Activated CD8-positive, alpha-beta T cell treated with anti-CD3 and anti-CD28 coated beads for 36 hours (primary cell): Measurements from ENCODE around the gene RGS10. TPM values are rescaled to one million over a fixed set of nuclear protein-coding genes. Genes with fewer than 3 reads are reported as not detected.
A peak's percentile ranks its signal among the peaks of the same experiment; 100 is the strongest.
"Not testable (repeated sequence)": the region's sequence is repeated elsewhere in the genome, so short reads cannot be mapped to it uniquely, and the experiment has no call there.

ENCODE experiments used
- ATAC-seq: fragments of 200-7000 bp; cut with Tn5 transposase; one replicate; pipeline ENCODE4 v1.10.0; 2021; ENCODE audit warnings: mild to moderate bottlenecking, moderate library complexity
- CTCF ChIA-PET: fragments of 350-600 bp; sonication (Branson Sonifier 250); formaldehyde crosslinking; loops from one replicate; lab custom pipeline; 2021; ENCODE audit warnings: antibody characterized with exemption; lab: Charles Lee
- POLR2A ChIA-PET: fragments of 350-600 bp; sonication (Branson Sonifier 250); formaldehyde crosslinking; loops from one replicate; lab custom pipeline; 2021; ENCODE audit warnings: antibody characterized with exemption; lab: Charles Lee
- DNase-seq: peaks from one replicate; pipeline ENCODE4 v3.0.0-alpha.2; 2020
- H3K27ac Mint-ChIP-seq: one replicate; pipeline ENCODE4 v1.8.0; 2021; ENCODE audit warnings: mild to moderate bottlenecking, mixed read lengths
- H3K27me3 Mint-ChIP-seq: one replicate; pipeline ENCODE4 v1.8.0; 2021; ENCODE audit warnings: mixed read lengths
- H3K36me3 Mint-ChIP-seq: one replicate; pipeline ENCODE4 v1.8.0; 2021; ENCODE audit warnings: low read depth, mixed read lengths
- H3K4me1 Mint-ChIP-seq: one replicate; pipeline ENCODE4 v1.8.0; 2021; ENCODE audit warnings: low read depth, mixed read lengths
- H3K4me3 Mint-ChIP-seq: one replicate; pipeline ENCODE4 v1.8.0; 2021; ENCODE audit warnings: mild to moderate bottlenecking, moderate library complexity, mixed read lengths
- H3K9me3 Mint-ChIP-seq: one replicate; pipeline ENCODE4 v1.8.0; 2021; ENCODE audit warnings: mixed read lengths
- intact Hi-C: fragments of 100-400 bp; cut with micrococcal nuclease; formaldehyde crosslinking; loops from one replicate; pipeline ENCODE4 v1.10.0; 2022
- total RNA-seq, 2 experiments: library from RNA; stranded (reverse); gene quantifications; one replicate each; pipeline ENCODE4 v1.2.3, GENCODE V29; 2021
- TF ChIP-seq, protein P1 (sequence below): fragments of 200-600 bp; IDR thresholded peaks from one replicate; pipeline ENCODE4 v1.8.0; 2022; ENCODE audit warnings: antibody characterized with exemption, mild to moderate bottlenecking

RGS10 gene
- total RNA-seq, 2 experiments from 2014 or later = 207 to 220 TPM

DNA sequence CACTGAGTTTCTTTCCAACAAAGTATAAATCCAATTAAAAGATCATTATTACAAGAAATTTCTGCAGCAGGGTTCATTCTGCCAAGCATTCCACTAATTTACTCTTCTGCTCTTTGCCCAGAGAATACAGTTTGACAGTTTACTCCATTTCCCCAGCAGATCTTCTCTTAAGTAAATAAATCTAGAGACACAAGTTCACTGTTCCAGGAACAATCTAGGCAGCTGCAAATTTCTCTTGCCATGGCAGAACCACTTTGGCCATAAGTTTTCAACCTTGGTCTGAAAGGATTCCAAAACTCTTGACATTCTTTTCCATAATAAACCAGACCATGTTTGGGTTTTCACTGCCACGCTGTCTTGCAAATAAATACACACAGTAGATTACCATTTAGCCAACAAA, 11.5 kb downstream of the RGS10 start:
- intact Hi-C loops = no loop called here
- TF ChIP-seq, protein P1, sequence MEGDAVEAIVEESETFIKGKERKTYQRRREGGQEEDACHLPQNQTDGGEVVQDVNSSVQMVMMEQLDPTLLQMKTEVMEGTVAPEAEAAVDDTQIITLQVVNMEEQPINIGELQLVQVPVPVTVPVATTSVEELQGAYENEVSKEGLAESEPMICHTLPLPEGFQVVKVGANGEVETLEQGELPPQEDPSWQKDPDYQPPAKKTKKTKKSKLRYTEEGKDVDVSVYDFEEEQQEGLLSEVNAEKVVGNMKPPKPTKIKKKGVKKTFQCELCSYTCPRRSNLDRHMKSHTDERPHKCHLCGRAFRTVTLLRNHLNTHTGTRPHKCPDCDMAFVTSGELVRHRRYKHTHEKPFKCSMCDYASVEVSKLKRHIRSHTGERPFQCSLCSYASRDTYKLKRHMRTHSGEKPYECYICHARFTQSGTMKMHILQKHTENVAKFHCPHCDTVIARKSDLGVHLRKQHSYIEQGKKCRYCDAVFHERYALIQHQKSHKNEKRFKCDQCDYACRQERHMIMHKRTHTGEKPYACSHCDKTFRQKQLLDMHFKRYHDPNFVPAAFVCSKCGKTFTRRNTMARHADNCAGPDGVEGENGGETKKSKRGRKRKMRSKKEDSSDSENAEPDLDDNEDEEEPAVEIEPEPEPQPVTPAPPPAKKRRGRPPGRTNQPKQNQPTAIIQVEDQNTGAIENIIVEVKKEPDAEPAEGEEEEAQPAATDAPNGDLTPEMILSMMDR = no peak
- Mint-ChIP-seq H3K27me3 (no peaks in the 10 kb centered on the region), H3K4me3 (no peak overlapping the region), H3K27ac (peak overlapping the region; percentile 4), H3K4me1 (peaks cover 67% of the 10 kb centered on the region), H3K36me3 (peaks cover 54% of the 10 kb centered on the region), H3K9me3 (no peaks in the 10 kb centered on the region)
- no peak for DNase-seq
- ATAC-seq = no peak
- ChIA-PET CTCF (interaction anchor here (0.9 to 2.0 kb wide), 6 partner anchors 9 to 321 kb away, joined by 4 to 5 read pairs (median 5); partner anchors contain the start of gene RGS10), POLR2A (interaction anchor here (0.7 to 3.2 kb wide), 3 partner anchors 11 to 28 kb away, joined by 3 to 19 read pairs (median 3); partner anchors contain the start of gene RGS10)

DNA sequence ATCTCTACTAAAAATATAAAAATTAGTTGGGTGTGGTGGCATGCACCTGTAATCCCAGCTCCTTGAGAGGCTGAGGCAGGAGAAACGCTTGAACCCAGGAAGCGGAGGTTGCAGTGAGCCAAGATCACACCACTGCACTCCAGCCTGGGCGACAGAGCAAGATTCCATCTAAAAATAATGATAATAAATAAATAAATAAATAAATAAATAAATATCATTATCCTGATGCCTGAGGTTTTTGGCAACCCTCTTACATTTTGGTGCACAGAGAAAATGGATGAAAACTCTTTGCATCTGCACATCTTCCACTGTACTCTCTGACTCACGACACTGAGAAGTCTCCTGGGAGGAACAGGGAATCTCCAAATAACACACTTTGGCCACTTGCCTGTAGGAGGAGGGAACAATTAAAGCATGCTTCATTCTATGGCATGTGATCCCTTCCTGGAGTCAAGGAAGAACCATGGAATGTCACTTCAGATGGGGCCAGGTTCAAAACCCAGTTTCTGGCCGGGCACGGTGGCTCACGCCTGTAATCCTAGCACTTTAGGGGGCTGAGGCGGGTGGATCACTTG, 13.8 kb downstream of the RGS10 start:
- ATAC-seq, H3K4me3 Mint-ChIP-seq, H3K27ac Mint-ChIP-seq, H3K9me3 Mint-ChIP-seq, intact Hi-C loops, H3K27me3 Mint-ChIP-seq, POLR2A ChIA-PET, DNase-seq: not testable (repeated sequence)
- Mint-ChIP-seq H3K4me1 (peaks cover 71% of the 10 kb centered on the region), H3K36me3 (peaks cover 58% of the 10 kb centered on the region)
- CTCF ChIA-PET = interaction anchor here (1.9 to 2.0 kb wide), 2 partner anchors 10 to 28 kb away, joined by 5 to 6 read pairs; no protein-coding TSS in a partner anchor

DNA sequence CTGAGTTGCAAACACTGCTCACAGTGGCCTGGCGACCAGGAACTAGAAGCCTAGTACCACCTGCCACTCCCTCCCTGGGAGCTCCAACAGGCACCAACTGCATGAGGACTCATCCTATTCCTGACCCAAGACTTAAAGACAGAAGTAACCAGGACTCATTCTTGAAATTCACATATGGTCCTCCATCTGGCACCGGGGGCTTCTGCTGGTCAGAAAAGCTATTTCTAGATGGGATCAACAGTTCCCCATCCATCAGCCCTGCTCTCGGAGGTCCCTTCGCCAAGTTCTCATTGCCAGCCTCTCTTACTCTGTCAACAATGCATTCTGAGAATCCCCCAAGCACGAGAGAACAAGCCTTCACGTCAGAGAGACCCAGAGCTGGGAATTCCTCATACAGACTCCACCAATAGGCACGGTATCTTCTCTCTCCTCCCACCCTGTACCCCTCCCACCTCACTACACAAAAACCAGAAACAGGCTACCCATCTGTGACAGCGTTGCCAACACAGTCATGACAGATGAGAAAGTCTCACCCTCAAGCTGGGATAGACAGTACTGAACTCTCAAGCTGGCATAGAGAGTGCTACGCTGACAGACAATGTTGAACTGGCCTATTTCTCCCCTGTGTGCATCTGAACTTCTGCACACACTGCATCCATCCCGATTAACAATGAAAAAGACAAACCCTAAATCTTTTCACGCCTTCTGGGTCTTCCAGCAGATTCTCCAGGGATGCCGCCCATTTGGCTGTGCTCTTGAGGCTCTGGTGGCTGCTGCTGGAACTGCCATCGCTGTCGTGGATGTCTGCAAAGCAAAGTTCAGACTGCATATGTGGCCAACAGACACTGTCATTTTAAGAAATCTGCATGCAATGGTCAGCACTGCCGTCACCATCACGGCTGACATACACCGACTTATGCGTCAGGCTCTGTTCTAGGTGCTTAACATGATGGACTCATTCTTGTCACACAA, 15.6 kb downstream of the RGS10 start:
- H3K27ac Mint-ChIP-seq = peak overlapping the region; percentile 75
- H3K4me1 Mint-ChIP-seq = peaks cover 76% of the 10 kb centered on the region
- no peaks in the 10 kb centered on the region for H3K9me3 Mint-ChIP-seq
- POLR2A ChIA-PET = interaction anchor here (1.8 to 5.0 kb wide), 3 partner anchors 8 to 11 kb away, joined by 7 to 28 read pairs (median 11); no protein-coding TSS in a partner anchor
- ATAC-seq (peak; percentile 72), DNase-seq (peak; percentile 39)
- H3K36me3 Mint-ChIP-seq = peaks cover 66% of the 10 kb centered on the region
- H3K27me3 Mint-ChIP-seq = no peaks in the 10 kb centered on the region
- no peak overlapping the region for H3K4me3 Mint-ChIP-seq
- intact Hi-C loops = no loop called here
- CTCF ChIA-PET = interaction anchor here (0.6 to 4.9 kb wide), 11 partner anchors 8 to 321 kb away, joined by 3 to 18 read pairs (median 4); no protein-coding TSS in a partner anchor
- TF ChIP-seq, protein P1 = no peak

DNA sequence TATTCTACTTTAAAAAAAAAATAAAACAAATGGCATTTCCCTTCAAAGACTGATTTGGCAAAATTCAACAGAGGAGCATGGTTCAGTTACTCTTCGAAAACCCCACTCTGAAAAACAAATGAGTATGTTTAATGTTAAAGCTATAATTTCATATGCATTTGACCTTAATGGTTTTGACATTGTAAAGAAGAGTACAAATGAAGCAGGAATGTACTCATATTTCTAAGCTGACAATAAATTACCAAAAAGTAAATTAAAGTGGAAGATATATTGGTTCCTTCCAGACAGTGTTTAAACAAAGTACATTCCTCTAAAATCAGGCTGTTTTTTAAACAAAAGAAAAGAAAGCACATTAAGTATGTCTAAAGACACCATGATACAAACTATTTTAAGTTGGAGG, 16.4 kb downstream of the RGS10 start:
- H3K27ac Mint-ChIP-seq = peak overlapping the region; percentile 75
- H3K27me3 Mint-ChIP-seq = no peaks in the 10 kb centered on the region
- H3K9me3 Mint-ChIP-seq = no peaks in the 10 kb centered on the region
- DNase-seq (no peak), ATAC-seq (no peak)
- H3K4me3 Mint-ChIP-seq = no peak overlapping the region
- H3K36me3 Mint-ChIP-seq = peaks cover 69% of the 10 kb centered on the region
- CTCF ChIA-PET = interaction anchor here (0.7 to 4.9 kb wide), 8 partner anchors 8 to 134 kb away, joined by 3 to 18 read pairs (median 5); no protein-coding TSS in a partner anchor
- TF ChIP-seq, protein P1 = no peak
- H3K4me1 Mint-ChIP-seq = peaks cover 75% of the 10 kb centered on the region
- intact Hi-C loops = no loop called here
- POLR2A ChIA-PET = interaction anchor here (1.8 to 5.0 kb wide), 3 partner anchors 9 to 12 kb away, joined by 7 to 28 read pairs (median 11); no protein-coding TSS in a partner anchor

DNA sequence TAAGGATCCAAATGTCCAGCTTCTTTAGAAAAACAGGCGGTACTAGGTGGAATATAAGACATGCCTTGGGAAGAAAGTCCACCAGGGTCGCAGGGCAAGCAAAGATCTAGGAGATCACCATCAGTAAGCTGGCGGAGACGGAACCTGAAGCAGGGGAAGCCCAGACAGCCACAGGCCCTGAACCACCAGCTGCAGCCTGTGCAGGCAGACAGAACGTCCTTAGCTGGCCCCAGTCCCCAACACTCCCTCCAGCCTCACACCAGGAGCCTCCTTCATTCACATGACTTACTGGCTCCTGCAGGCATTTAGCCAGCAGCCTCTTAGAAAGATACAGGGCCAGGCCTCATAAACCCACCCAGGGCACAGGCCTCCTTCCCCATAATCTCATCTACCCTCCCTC, 17.4 kb downstream of the RGS10 start:
- ChIA-PET POLR2A (interaction anchor here (0.8 to 5.0 kb wide), 4 partner anchors 9 to 13 kb away, joined by 3 to 28 read pairs (median 8); no protein-coding TSS in a partner anchor), CTCF (interaction anchor here (0.6 to 4.9 kb wide), 7 partner anchors 9 to 23 kb away, joined by 3 to 18 read pairs (median 4); no protein-coding TSS in a partner anchor)
- ATAC-seq (no peak), DNase-seq (no peak)
- no peak overlapping the region for H3K4me3 Mint-ChIP-seq
- peak overlapping the region; percentile 14 for H3K27ac Mint-ChIP-seq
- intact Hi-C loops = no loop called here
- H3K36me3 Mint-ChIP-seq = peaks cover 74% of the 10 kb centered on the region
- H3K27me3 Mint-ChIP-seq = no peaks in the 10 kb centered on the region
- H3K9me3 Mint-ChIP-seq = no peaks in the 10 kb centered on the region
- H3K4me1 Mint-ChIP-seq = peaks cover 80% of the 10 kb centered on the region
- TF ChIP-seq, protein P1 = no peak
